ENCODE measurements around the gene DPY19L1. TPM values are rescaled to one million over a fixed set of nuclear protein-coding genes. Genes with fewer than 3 reads are reported as not detected.
"Not testable (repeated sequence)": the region's sequence is repeated elsewhere in the genome, so short reads cannot be mapped to it uniquely, and the experiment has no call there.

Gene DPY19L1
- total and polyA plus RNA-seq, 12 donors = 4.9 to 119 (median 25.2) TPM

GRCh38 chr7:35057505-35058451 is 20.5 kb upstream of the DPY19L1 start:
- 84 to 90% (median 86%) methylated on average over 7 to 11 of the region's 11 CpGs for WGBS, 4 donors
- DNase-seq; H3K27ac ChIP-seq; H3K27me3 ChIP-seq; H3K9me3 ChIP-seq (replicated peaks in 1 of 3); H3K36me3 ChIP-seq (replicated peaks in 1 of 2); intact Hi-C loops (cut with DNase I); H3K4me3 ChIP-seq; H3K4me1 ChIP-seq (replicated peaks in 1 of 2): not testable (repeated sequence)

GRCh38 chr7:35055733-35056132 is 18.4 kb upstream of the DPY19L1 start:
- intact Hi-C loops (cut with DNase I); H3K4me3 ChIP-seq; H3K9me3 ChIP-seq (replicated peaks in 1 of 3); H3K4me1 ChIP-seq (replicated peaks in 1 of 2); H3K27ac ChIP-seq; H3K27me3 ChIP-seq; H3K36me3 ChIP-seq (replicated peaks in 1 of 2); DNase-seq: not testable (repeated sequence)
- 66 to 70% (median 68%) methylated on average over 2 of the region's 2 CpGs for WGBS, 4 donors

GRCh38 chr7:35053488-35054175 is 16.3 kb upstream of the DPY19L1 start:
- H3K4me3 ChIP-seq; H3K27me3 ChIP-seq; H3K4me1 ChIP-seq (replicated peaks in 1 of 2); H3K9me3 ChIP-seq (replicated peaks in 1 of 3); H3K27ac ChIP-seq; intact Hi-C loops (cut with DNase I); H3K36me3 ChIP-seq (replicated peaks in 1 of 2); DNase-seq: not testable (repeated sequence)
- 56 to 77% (median 71%) methylated on average over 4 of the region's 4 CpGs for WGBS, 4 donors

- H3K27me3 ChIP-seq; H3K9me3 ChIP-seq (replicated peaks in 1 of 3); intact Hi-C loops (cut with DNase I); DNase-seq; H3K36me3 ChIP-seq (replicated peaks in 1 of 2); H3K4me3 ChIP-seq; H3K4me1 ChIP-seq (replicated peaks in 1 of 2); H3K27ac ChIP-seq: not testable (repeated sequence)
- WGBS, 4 donors = 88 to 95% (median 93%) methylated on average over 2 of the region's 2 CpGs
Observed at GRCh38 chr7:35048390-35048789, 11.1 kb upstream of the DPY19L1 start.

- H3K4me1 ChIP-seq (replicated peaks in 1 of 2); H3K36me3 ChIP-seq (replicated peaks in 1 of 2); H3K27ac ChIP-seq; intact Hi-C loops (cut with DNase I); H3K4me3 ChIP-seq; H3K27me3 ChIP-seq; H3K9me3 ChIP-seq (replicated peaks in 1 of 3); DNase-seq: not testable (repeated sequence)
- 86 to 95% (median 90%) methylated on average over 2 of the region's 2 CpGs for WGBS, 4 donors
Observed at GRCh38 chr7:35047912-35048305, 10.6 kb upstream of the DPY19L1 start.

- H3K27ac ChIP-seq; H3K9me3 ChIP-seq (replicated peaks in 1 of 3); DNase-seq; H3K36me3 ChIP-seq (replicated peaks in 1 of 2); H3K4me3 ChIP-seq; H3K27me3 ChIP-seq; intact Hi-C loops (cut with DNase I); H3K4me1 ChIP-seq (replicated peaks in 1 of 2): not testable (repeated sequence)
- 60 to 82% (median 67%) methylated on average over 3 of the region's 3 CpGs for WGBS, 4 donors
Observed at GRCh38 chr7:35047263-35047911, 10.1 kb upstream of the DPY19L1 start.

- intact Hi-C loops (cut with DNase I); H3K36me3 ChIP-seq (replicated peaks in 1 of 2); DNase-seq; H3K4me3 ChIP-seq; H3K27ac ChIP-seq; H3K4me1 ChIP-seq (replicated peaks in 1 of 2); H3K9me3 ChIP-seq (replicated peaks in 1 of 3); H3K27me3 ChIP-seq: not testable (repeated sequence)
- WGBS, 4 donors = 73 to 91% (median 88%) methylated on average over 2 of the region's 2 CpGs
Observed at GRCh38 chr7:35043301-35043700, 6.0 kb upstream of the DPY19L1 start.

Measured in adrenal gland (tissue), 12 donors.